ENCODE results near the gene CNTNAP2. TPM values are rescaled to one million over a fixed set of nuclear protein-coding genes. Genes with fewer than 3 reads are reported as not detected.

The CNTNAP2 gene
- total RNA-seq, 1 experiment from 2014 or later = 64.5 TPM

- Histone ChIP-seq H4K91ac (ENCODE audit: insufficient read length, low read depth, low read length) (no peak overlapping the region), H2AFZ (ENCODE audit: low read length) (no peak overlapping the region), H3K27ac (ENCODE audit: insufficient read length, low read depth, low read length) (no peak overlapping the region), H4K8ac (replicated peaks; ENCODE audit: insufficient read length, low read depth, low read length) (no peak overlapping the region), H3K18ac (ENCODE audit: insufficient read length, low read depth, low read length) (no peak overlapping the region), H3K23me2 (ENCODE audit: insufficient read length, low read depth, low read length, poor library complexity, severe bottlenecking) (no peaks in the 10 kb centered on the region), H2BK15ac (ENCODE audit: low read depth, low read length) (no peak overlapping the region), H3K27me3 (ENCODE audit: insufficient read depth, low read length) (no peaks in the 10 kb centered on the region; the same call in 1 of the 2 replicates), H3K9me3 (ENCODE audit: control insufficient read depth, low read depth, low read length) (no peaks in the 10 kb centered on the region), H3K56ac (ENCODE audit: insufficient read length, low read depth, low read length) (no peak overlapping the region), H4K20me1 (ENCODE audit: control insufficient read depth, insufficient read depth, insufficient read length) (no peaks in the 10 kb centered on the region), H4K5ac (ENCODE audit: insufficient read length, low read depth, low read length) (no peak overlapping the region), H2BK5ac (ENCODE audit: insufficient read length, low read length) (no peak overlapping the region), H3K23ac (ENCODE audit: insufficient read length, low read depth, low read length) (no peak overlapping the region), H3K4me1 (ENCODE audit: insufficient read depth, low read length) (no peaks in the 10 kb centered on the region; the same call in 1 of the 2 replicates), H3K79me2 (ENCODE audit: insufficient read depth, low read length) (0 out of 2 replicates have a peak, but pooled peaks cover 2% of the 10 kb centered on the region), H3K9ac (ENCODE audit: extremely low read depth, insufficient read length, low read length) (no peak overlapping the region), H2BK12ac (ENCODE audit: insufficient read length, low read depth, low read length) (no peak overlapping the region), H3K14ac (ENCODE audit: insufficient read depth, low read length) (no peak overlapping the region), H3K4ac (ENCODE audit: low read depth, low read length) (no peak overlapping the region), H3K79me1 (ENCODE audit: insufficient read depth, low read depth, low read length, poor library complexity, severe bottlenecking) (peaks cover 4% of the 10 kb centered on the region), H2BK20ac (ENCODE audit: low read depth, low read length, poor library complexity, severe bottlenecking) (no peak overlapping the region), H3K4me2 (ENCODE audit: insufficient read depth, insufficient read length, low read length) (no peak overlapping the region), H3T11ph (ENCODE audit: low read length) (no peak overlapping the region), H2AK5ac (ENCODE audit: insufficient read length, low read length) (no peak overlapping the region), H2BK120ac (ENCODE audit: low read depth, low read length, poor library complexity, severe bottlenecking) (no peak overlapping the region)
- no peak for TF ChIP-seq CTCF (conservative IDR thresholded peaks at IDR 0.05)
- Mint-ChIP-seq H3K27me3 (ENCODE audit: low read depth) (no peaks in the 10 kb centered on the region), H3K27ac (no peak overlapping the region), H3K4me3 (no peak overlapping the region), H3K36me3 (ENCODE audit: insufficient read depth in 1 of 3, low read depth in 3 of 3) (peaks cover 23 to 29% (median 23%) of the 10 kb centered on the region in 3 experiments; a peak in 6 of 7 replicates), H3K4me1 (peaks cover 5 to 7% of the 10 kb centered on the region in 2 experiments), H3K9me3 (no peaks in the 10 kb centered on the region)
- no peak for DNase-seq
- no CpG with 5 or more reads among the region's 2 CpGs for WGBS (ENCODE audit: extremely low coverage, insufficient read length, low lambda C conversion rate)
Measured at GRCh38 chr7:146232604-146233003, 116.0 kb downstream of the CNTNAP2 start.
